Mesenchymal stem cell (in vitro differentiated cells and primary cell): ENCODE results near the gene RTN4IP1.

Experiments
- DNase-seq: peaks from one replicate; pipeline ENCODE4 v3.0.0-alpha.2; 2013
- H2AFZ ChIP-seq: one replicate; pipeline ENCODE4 v1.6.1; 2013; ENCODE audit warnings: low read depth, mild to moderate bottlenecking, control low read depth, inconsistent platforms, low read length, moderate library complexity
- H2AK5ac ChIP-seq: 2 replicates; pipeline ENCODE4 v1.6.1; 2013; ENCODE audit warnings: low read length, moderate library complexity, mild to moderate bottlenecking, inconsistent platforms; ENCODE audit not compliant: severe bottlenecking
- H2BK120ac ChIP-seq: one replicate; pipeline ENCODE4 v1.6.1; 2013; ENCODE audit warnings: low read depth, mild to moderate bottlenecking, inconsistent platforms, low read length, moderate library complexity
- H2BK12ac ChIP-seq, 2 experiments: one replicate each; pipeline ENCODE4 v1.6.1; 2013; ENCODE audit warnings: inconsistent platforms in 2 of 2, low read length in 2 of 2, mild to moderate bottlenecking in 2 of 2, moderate library complexity in 2 of 2, control low read depth in 1 of 2
- H2BK15ac ChIP-seq: one replicate; pipeline ENCODE4 v1.6.1; 2013; ENCODE audit warnings: mild to moderate bottlenecking, low read depth, inconsistent platforms; ENCODE audit not compliant: poor library complexity, severe bottlenecking
- H2BK5ac ChIP-seq: 2 replicates; pipeline ENCODE4 v1.6.1; 2013; ENCODE audit warnings: low read depth, mild to moderate bottlenecking, low read length, control low read depth, inconsistent platforms; ENCODE audit not compliant: poor library complexity, severe bottlenecking
- H3K14ac ChIP-seq, 2 experiments: one replicate each; pipeline ENCODE4 v1.6.1; 2013; ENCODE audit warnings: inconsistent platforms in 2 of 2, low read length in 2 of 2, control low read depth in 1 of 2, mild to moderate bottlenecking in 1 of 2, moderate library complexity in 1 of 2
- H3K18ac ChIP-seq, 2 experiments: one replicate each; pipeline ENCODE4 v1.6.1; 2013; ENCODE audit warnings: inconsistent platforms in 2 of 2, low read length in 2 of 2, control low read depth in 1 of 2, low read depth in 1 of 2, mild to moderate bottlenecking in 1 of 2
- H3K23ac ChIP-seq, 2 experiments: one replicate each; pipeline ENCODE4 v1.6.1; 2013; ENCODE audit warnings: inconsistent platforms in 2 of 2, low read length in 2 of 2, mild to moderate bottlenecking in 2 of 2, moderate library complexity in 2 of 2, control low read depth in 1 of 2
- H3K27ac ChIP-seq: 2 replicates; pipeline ENCODE4 v1.5.1; 2013; ENCODE audit warnings: mild to moderate bottlenecking, moderate library complexity, low read length, control low read depth, inconsistent platforms; ENCODE audit not compliant: poor library complexity, severe bottlenecking
- H3K27me3 ChIP-seq, 2 experiments: 2 replicates each; pipeline versions ENCODE4 v1.6.1 to v1.7.0; 2013; ENCODE audit warnings: low read length in 2 of 2, mild to moderate bottlenecking in 2 of 2, moderate library complexity in 2 of 2, control low read depth in 1 of 2, inconsistent platforms in 1 of 2; ENCODE audit not compliant: control insufficient read depth in 1 of 2, insufficient read depth in 1 of 2
- H3K36me3 ChIP-seq, 2 experiments: 2 replicates each; pipeline versions ENCODE4 v1.6.1 to v1.7.0; 2013; ENCODE audit warnings: low read length in 2 of 2, control low read depth in 1 of 2, inconsistent platforms in 1 of 2, low read depth in 1 of 2, mild to moderate bottlenecking in 1 of 2; ENCODE audit not compliant: insufficient read depth in 2 of 2, control insufficient read depth in 1 of 2
- H3K4ac ChIP-seq, 2 experiments: one replicate each; pipeline ENCODE4 v1.6.1; 2013; ENCODE audit warnings: inconsistent platforms in 2 of 2, low read length in 2 of 2, mild to moderate bottlenecking in 2 of 2, moderate library complexity in 2 of 2, control low read depth in 1 of 2, low read depth in 1 of 2
- H3K4me1 ChIP-seq: 2 replicates; pipeline ENCODE4 v1.6.1; 2013; ENCODE audit warnings: low read depth, low read length, control low read depth; ENCODE audit not compliant: control insufficient read depth, insufficient read depth
- H3K4me2 ChIP-seq: 2 replicates; pipeline ENCODE4 v1.6.1; 2013; ENCODE audit warnings: low read length, mild to moderate bottlenecking, inconsistent platforms; ENCODE audit not compliant: poor library complexity, severe bottlenecking
- H3K4me3 ChIP-seq, 2 experiments: 2 replicates each; pipeline versions ENCODE4 v1.5.1 to v1.7.0; 2013; ENCODE audit warnings: low read length in 2 of 2, mild to moderate bottlenecking in 2 of 2, control low read depth in 1 of 2, low read depth in 1 of 2; ENCODE audit not compliant: insufficient read depth in 1 of 2
- H3K79me1 ChIP-seq: replicated peaks from 2 replicates; pipeline ENCODE4 v1.6.1; 2013; ENCODE audit warnings: mild to moderate bottlenecking, control low read depth, low read length, inconsistent platforms; ENCODE audit not compliant: poor library complexity, severe bottlenecking
- H3K9ac ChIP-seq: 2 replicates; pipeline ENCODE4 v1.7.0; 2013; ENCODE audit warnings: mild to moderate bottlenecking, low read length, moderate library complexity
- H3K9me3 ChIP-seq: 2 replicates; pipeline ENCODE4 v1.7.0; 2013; ENCODE audit warnings: mild to moderate bottlenecking, low read length; ENCODE audit not compliant: control insufficient read depth
- H4K8ac ChIP-seq: one replicate; pipeline ENCODE4 v1.6.1; 2013; ENCODE audit warnings: inconsistent platforms, mild to moderate bottlenecking, low read length, moderate library complexity
- H4K91ac ChIP-seq: one replicate; pipeline ENCODE4 v1.6.1; 2013; ENCODE audit warnings: mild to moderate bottlenecking, low read length, inconsistent platforms
- WGBS: methylation state at CpG from one replicate; pipeline ENCODE4 v1.1.7; 2013; ENCODE audit warnings: mixed read lengths; 5-methylcytosine and 5-hydroxymethylcytosine counted together

Gene RTN4IP1

GRCh38 chr6:106527979-106528378 lies 101.3 kb downstream of the RTN4IP1 start:
- H2BK12ac ChIP-seq = no peak overlapping the region
- H3K4me1 ChIP-seq = peaks cover 2% of the 10 kb centered on the region
- H3K4me2 ChIP-seq = no peak overlapping the region
- peak overlapping the region in 1 of 2 experiments; percentile 23 for H3K4me3 ChIP-seq
- no peaks in the 10 kb centered on the region for H3K79me1 ChIP-seq
- H4K91ac ChIP-seq = no peak overlapping the region
- no peaks in the 10 kb centered on the region for H3K27me3 ChIP-seq
- no peak overlapping the region for H3K18ac ChIP-seq
- H3K4ac ChIP-seq = no peak overlapping the region
- no peak overlapping the region for H3K14ac ChIP-seq
- H3K23ac ChIP-seq = no peak overlapping the region
- no peak overlapping the region for H2BK120ac ChIP-seq
- H2AK5ac ChIP-seq = no peak overlapping the region
- no peak overlapping the region for H2BK5ac ChIP-seq
- 0% methylated on average over 2 of the region's 3 CpGs for WGBS
- H3K9me3 ChIP-seq = no peaks in the 10 kb centered on the region
- DNase-seq = peak; percentile 84
- peaks cover 0 to 33% of the 10 kb centered on the region in 2 experiments for H3K36me3 ChIP-seq
- no peak overlapping the region for H2AFZ ChIP-seq
- H3K27ac ChIP-seq = peak overlapping the region; percentile 27
- peak overlapping the region; percentile 76 for H3K9ac ChIP-seq
- H4K8ac ChIP-seq = no peak overlapping the region
- no peak overlapping the region for H2BK15ac ChIP-seq

GRCh38 chr6:106527117-106527516 lies 102.2 kb downstream of the RTN4IP1 start:
- no peak overlapping the region for H2BK15ac ChIP-seq
- peak overlapping the region; percentile 42 for H2BK120ac ChIP-seq
- no peak overlapping the region for H3K4me2 ChIP-seq
- H3K4me3 ChIP-seq = no peak overlapping the region
- no peak overlapping the region for H2BK12ac ChIP-seq
- no peaks in the 10 kb centered on the region for H3K27me3 ChIP-seq
- no peak overlapping the region for H3K23ac ChIP-seq
- peaks cover 2% of the 10 kb centered on the region for H3K4me1 ChIP-seq
- H4K8ac ChIP-seq = no peak overlapping the region
- H2BK5ac ChIP-seq = no peak overlapping the region
- no peak overlapping the region for H4K91ac ChIP-seq
- no peak overlapping the region for H3K4ac ChIP-seq
- no peaks in the 10 kb centered on the region for H3K9me3 ChIP-seq
- no peak overlapping the region for H3K27ac ChIP-seq
- no peak for DNase-seq
- peak overlapping the region; percentile 76 for H3K9ac ChIP-seq
- no peaks in the 10 kb centered on the region for H3K79me1 ChIP-seq
- WGBS = 70% methylated on average over 2 of the region's 2 CpGs
- H3K36me3 ChIP-seq = peaks cover 0 to 25% of the 10 kb centered on the region in 2 experiments
- peak overlapping the region; percentile 77 for H2AK5ac ChIP-seq
- H3K18ac ChIP-seq = no peak overlapping the region
- no peak overlapping the region for H2AFZ ChIP-seq
- no peak overlapping the region for H3K14ac ChIP-seq

DNA sequence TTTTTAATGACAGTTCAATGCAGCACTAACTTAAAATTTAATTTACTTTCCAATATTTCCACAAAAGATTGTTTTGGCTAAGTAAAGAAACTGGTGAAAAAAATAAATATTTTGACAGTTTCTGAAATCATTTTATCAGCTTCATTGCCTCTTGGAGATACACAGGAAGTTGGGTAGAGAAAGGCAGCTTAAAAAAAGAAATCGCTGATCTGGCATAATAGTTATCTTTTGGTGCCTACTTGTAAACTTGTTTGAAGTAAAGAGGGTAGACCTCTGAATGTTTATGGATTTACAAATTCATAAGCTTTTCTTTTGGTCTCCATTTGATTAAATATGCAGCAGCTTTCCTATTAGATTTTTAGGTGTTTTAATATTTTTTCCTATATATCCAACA lies 103.4 kb downstream of the RTN4IP1 start:
- WGBS = 95% methylated on average over 1 of the region's 1 CpG
- Histone ChIP-seq H3K36me3 (peaks cover 0 to 20% of the 10 kb centered on the region in 2 experiments), H2BK15ac (no peak overlapping the region), H3K23ac (no peak overlapping the region), H3K27ac (no peak overlapping the region), H3K4ac (no peak overlapping the region), H3K4me1 (peaks cover 2% of the 10 kb centered on the region), H2BK12ac (no peak overlapping the region), H3K27me3 (no peaks in the 10 kb centered on the region), H3K14ac (no peak overlapping the region), H2AFZ (no peak overlapping the region), H3K9ac (peak overlapping the region; percentile 66), H2AK5ac (no peak overlapping the region), H2BK120ac (no peak overlapping the region), H2BK5ac (no peak overlapping the region), H3K18ac (no peak overlapping the region), H3K4me3 (no peak overlapping the region), H4K91ac (no peak overlapping the region), H3K79me1 (no peaks in the 10 kb centered on the region), H3K4me2 (no peak overlapping the region), H3K9me3 (no peaks in the 10 kb centered on the region), H4K8ac (no peak overlapping the region)
- DNase-seq = no peak

GRCh38 chr6:106525107-106525881 lies 104.0 kb downstream of the RTN4IP1 start:
- Histone ChIP-seq H3K9me3 (no peaks in the 10 kb centered on the region), H3K4me1 (peaks cover 2% of the 10 kb centered on the region), H2BK120ac (no peak overlapping the region), H3K4ac (no peak overlapping the region), H2BK12ac (no peak overlapping the region), H2AFZ (no peak overlapping the region), H3K9ac (peak overlapping the region; percentile 66), H2BK15ac (no peak overlapping the region), H2BK5ac (no peak overlapping the region), H3K14ac (no peak overlapping the region), H4K8ac (no peak overlapping the region), H3K36me3 (peaks cover 0 to 26% of the 10 kb centered on the region in 2 experiments), H3K18ac (no peak overlapping the region), H2AK5ac (no peak overlapping the region), H3K27ac (no peak overlapping the region), H3K27me3 (no peaks in the 10 kb centered on the region), H3K4me2 (no peak overlapping the region), H3K79me1 (no peaks in the 10 kb centered on the region), H4K91ac (no peak overlapping the region), H3K4me3 (peak overlapping the region in 1 of 2 experiments; percentile 49), H3K23ac (no peak overlapping the region)
- DNase-seq = no peak
- 40% methylated on average over 4 of the region's 7 CpGs for WGBS
